AML-193 (cell line): ENCODE results near the gene DR1.
"Not testable (repeated sequence)": the region's sequence is repeated elsewhere in the genome, so short reads cannot be mapped to it uniquely, and the experiment has no call there.

Experiments used
- DNase-seq, 2 experiments: peaks; one replicate each; lab custom pipeline; 2025; lab: John Stamatoyannopoulos, UW

DR1 gene

GRCh38 chr1:93340090-93340489 is 5.6 kb upstream of the DR1 start:
- no peak for DNase-seq

GRCh38 chr1:93344484-93344883 is 1.2 kb upstream of the DR1 start:
- no peak for DNase-seq

DNA sequence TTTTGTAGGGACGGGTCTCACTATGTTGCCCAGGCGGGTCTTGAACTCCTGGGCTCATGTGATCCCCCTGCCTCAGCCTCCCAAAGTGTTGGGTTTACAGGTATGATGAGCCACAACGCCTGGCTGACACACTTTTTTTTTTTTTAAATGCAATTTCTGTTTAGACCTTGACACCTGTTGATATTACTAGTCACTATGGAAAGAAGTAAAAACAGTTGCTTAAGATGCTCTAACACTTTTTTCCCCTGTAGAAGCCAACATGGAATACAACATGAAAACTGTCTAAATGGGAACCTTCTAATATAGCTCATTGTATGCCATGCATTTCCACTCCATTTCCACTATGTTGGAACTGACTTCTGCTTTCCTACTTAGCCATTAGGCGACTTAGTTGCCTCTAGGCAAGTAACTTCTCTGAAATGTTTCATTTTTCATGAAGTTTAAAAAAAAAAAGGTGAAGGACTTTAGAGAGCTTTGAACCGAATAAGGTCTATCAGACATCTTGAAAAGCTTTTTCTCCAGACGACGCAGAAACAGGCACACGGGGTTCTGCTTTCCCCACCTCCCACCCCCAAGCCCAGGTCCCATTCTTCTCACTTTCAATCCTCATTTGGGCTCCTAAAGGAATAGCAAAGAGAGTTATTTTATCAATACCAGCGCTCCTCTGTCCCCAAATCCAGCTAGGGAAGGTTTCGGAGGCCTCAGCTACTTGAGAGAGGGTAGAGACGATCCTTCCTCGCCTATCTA is 648 bp upstream of the DR1 start:
- peak; percentile 44 to 51 for DNase-seq

DNA sequence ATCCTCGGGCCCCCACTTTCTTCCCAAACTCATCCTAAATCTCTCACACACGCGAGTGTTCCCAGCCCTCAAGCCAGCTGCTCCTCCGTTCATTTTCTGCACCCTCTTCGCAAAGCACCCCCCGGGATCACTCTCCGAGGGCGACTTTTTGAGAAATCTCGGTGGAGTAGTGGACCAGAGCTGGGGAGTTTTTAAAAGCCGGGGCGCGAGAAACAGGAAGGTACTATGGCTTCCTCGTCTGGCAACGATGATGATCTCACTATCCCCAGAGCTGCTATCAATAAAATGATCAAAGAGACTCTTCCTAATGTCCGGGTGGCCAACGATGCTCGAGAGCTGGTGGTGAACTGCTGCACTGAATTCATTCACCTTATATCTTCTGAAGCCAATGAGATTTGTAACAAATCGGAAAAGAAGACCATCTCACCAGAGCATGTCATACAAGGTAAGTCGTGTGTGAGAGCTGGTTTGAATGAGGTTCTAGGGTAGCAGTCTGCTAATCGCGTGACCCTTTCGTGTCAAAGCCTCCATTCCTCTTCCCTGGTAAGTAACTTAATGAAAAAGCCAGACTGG is 800 bp downstream of the DR1 start:
- no peak for DNase-seq

DNA sequence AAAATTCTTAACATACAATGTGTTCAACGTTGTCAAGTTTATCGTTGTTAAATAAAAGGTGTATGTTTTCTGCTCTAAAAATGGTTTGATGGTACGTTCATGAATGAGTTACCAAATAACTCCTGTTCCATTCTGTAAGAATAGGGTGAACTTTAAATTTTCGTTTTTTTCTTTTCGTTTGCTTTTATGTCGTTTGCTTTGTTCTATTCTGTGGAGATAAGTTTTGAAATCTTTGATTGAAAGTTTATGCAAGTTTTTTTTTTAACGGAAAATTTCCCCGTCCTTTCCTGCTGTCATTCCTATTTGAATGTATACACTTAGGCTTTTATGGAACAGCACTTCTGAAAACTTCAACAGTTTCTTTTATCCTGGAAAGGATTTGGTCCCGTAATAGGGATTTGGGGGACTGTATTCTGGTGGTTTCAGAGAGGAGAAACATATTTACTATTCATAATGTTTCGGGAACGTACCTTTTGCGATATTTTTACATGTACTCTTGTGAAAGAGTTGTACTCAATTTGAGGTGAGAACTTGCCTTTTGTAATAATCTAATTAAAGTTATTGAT is 1.7 kb downstream of the DR1 start:
- peak in 1 of 2 experiments; percentile 14 for DNase-seq

DNA sequence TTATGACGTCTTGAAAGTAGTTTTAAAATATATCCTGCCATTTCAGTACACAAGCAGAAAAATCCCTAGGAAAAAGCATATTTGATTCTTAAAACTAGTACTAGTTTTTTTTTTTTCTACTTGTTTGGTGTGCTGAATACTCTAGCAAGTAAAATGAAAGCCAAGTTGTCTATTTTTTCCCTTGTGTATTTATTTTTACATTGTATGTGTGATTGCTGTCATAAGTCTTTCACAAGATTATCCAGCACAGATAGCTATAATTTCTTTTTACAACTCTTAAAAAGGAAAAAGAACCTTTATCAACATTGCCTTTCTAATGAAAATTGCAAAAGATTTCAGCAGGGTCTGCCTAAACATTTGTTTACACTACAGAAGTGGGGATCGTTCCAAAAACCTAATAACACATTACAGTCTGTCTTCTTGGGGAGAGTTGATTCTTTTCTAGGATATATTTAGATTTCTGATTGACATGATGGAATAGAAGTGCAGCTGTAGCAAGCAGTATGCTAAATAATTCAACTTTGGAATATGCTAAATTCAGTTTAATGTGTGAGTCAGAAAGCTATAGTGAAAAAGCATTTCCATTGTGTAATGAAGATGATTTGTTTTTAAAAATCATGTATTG is 2.5 kb downstream of the DR1 start:
- no peak for DNase-seq

- no peak for DNase-seq
Measured at GRCh38 chr1:93349231-93350135, 3.8 kb downstream of the DR1 start.

GRCh38 chr1:93350322-93350721 is 4.6 kb downstream of the DR1 start:
- DNase-seq, result no peak

GRCh38 chr1:93350875-93351274 is 5.2 kb downstream of the DR1 start:
- no peak for DNase-seq

GRCh38 chr1:93351346-93351745 is 5.6 kb downstream of the DR1 start:
- not testable (repeated sequence) for DNase-seq

DNA sequence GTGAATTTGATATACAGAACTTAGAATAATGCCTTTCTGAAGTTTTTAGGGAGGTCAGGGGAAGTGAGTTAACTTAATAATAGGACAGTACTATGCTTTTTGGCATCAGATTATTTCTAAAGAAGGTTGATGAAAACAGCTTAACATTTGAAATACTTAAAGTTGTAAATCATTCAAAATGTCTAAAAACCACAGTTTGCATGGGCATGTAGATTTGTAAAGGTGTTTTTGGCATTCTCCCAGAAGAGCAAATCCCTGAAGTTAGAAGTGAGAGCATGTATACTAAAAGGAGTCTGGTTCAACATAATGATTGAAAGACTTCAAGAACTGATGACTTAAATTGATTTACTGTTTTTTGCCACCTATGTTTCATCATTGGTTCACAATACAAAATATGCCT is 6.7 kb downstream of the DR1 start:
- no peak for DNase-seq

DNA sequence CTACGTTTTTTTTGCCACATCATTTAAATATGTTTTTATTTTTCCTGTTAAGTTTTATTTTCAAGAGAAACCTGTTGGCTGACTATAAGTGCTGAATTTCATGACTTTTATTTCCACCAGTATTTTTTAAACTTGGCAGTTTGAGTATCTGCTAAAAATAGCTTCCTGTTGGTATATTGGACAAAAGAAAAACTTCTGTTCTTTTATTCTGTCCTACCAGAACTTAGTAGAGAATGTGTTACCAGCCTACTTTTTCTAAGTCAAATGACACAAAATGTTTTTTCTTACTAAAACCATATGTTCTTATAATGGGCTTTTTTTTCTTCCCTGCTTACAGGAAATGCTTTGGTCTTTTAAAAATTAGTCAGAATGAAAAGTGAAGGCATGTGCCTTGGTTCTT is 7.6 kb downstream of the DR1 start:
- no peak for DNase-seq

- no peak for DNase-seq
Measured at GRCh38 chr1:93354749-93355148, 9.0 kb downstream of the DR1 start.

DNA sequence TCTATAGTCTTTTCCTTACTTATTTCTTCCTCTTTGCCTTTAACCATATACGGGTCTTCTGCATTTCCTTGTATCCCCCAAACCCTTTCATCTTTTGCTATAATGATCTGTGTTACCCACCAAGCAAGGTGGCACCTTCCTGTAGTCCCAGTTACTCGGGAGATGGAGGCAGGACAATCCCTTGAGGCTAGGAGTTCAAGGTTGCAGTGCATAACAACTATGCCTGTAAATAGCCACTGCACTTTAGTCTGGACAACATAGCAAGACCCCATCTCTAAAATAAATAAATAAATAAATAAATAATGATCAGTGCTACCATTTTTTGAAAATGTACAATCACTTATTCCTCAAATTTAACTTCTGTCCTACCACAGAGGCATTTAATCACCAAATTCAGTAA is 11.5 kb downstream of the DR1 start:
- DNase-seq, result no peak

GRCh38 chr1:93358293-93358692 is 12.6 kb downstream of the DR1 start:
- no peak for DNase-seq

GRCh38 chr1:93360111-93360510 is 14.4 kb downstream of the DR1 start:
- no peak for DNase-seq

- DNase-seq, result no peak
Measured at GRCh38 chr1:93362237-93362636, 16.5 kb downstream of the DR1 start.

GRCh38 chr1:93365813-93366212 is 20.1 kb downstream of the DR1 start:
- no peak for DNase-seq

GRCh38 chr1:93369734-93370133 is 24.0 kb downstream of the DR1 start:
- DNase-seq, result no peak

GRCh38 chr1:93374334-93375106 is 28.8 kb downstream of the DR1 start:
- no peak for DNase-seq

- DNase-seq, result no peak
Measured at GRCh38 chr1:93384656-93385055, 38.9 kb downstream of the DR1 start.
